HepG2 (cell line): ENCODE results near the gene TMEM235.

Source experiments
- ARHGAP35 ChIP-seq: sonication (generic); formaldehyde crosslinking; IDR thresholded peaks from 2 replicates; pipeline ENCODE4 v1.9.0; 2022; ENCODE audit warnings: mild to moderate bottlenecking, inconsistent platforms, moderate library complexity, missing genetic modification reagents, borderline replicate concordance
- ELF1 ChIP-seq: sonication (generic); formaldehyde crosslinking; IDR thresholded peaks from 2 replicates; pipeline ENCODE4 v1.4.0; 2020; ENCODE audit warnings: missing genetic modification reagents
- EZH2 ChIP-seq: conservative IDR thresholded peaks from 2 replicates; pipeline ENCODE4 v1.6.1; 2012; ENCODE audit warnings: mild to moderate bottlenecking, low read depth, low read length, moderate library complexity
- POLR2A ChIP-seq, 2 experiments: IDR thresholded peaks; 2 replicates each; pipeline ENCODE4 v1.6.1; 2011; ENCODE audit warnings: low read depth in 2 of 2, low read length in 2 of 2, mild to moderate bottlenecking in 1 of 2, moderate library complexity in 1 of 2; ENCODE audit not compliant: insufficient read depth in 1 of 2
- SOX6 ChIP-seq, 2 experiments: fragments of 450-650 bp in 1 of 2; sonication (generic) in 1 of 2; formaldehyde crosslinking in 1 of 2; IDR thresholded peaks; 2 replicates each; pipeline versions ENCODE4 v1.4.0 to v1.6.1; 2017 to 2020; ENCODE audit warnings: antibody characterized with exemption in 1 of 2, mild to moderate bottlenecking in 1 of 2, missing genetic modification reagents in 1 of 2
- ZBTB1 ChIP-seq: sonication (generic); formaldehyde crosslinking; IDR thresholded peaks from 2 replicates; pipeline ENCODE4 v1.4.0; 2020; ENCODE audit warnings: missing genetic modification reagents, borderline replicate concordance
- ZNF441 ChIP-seq: sonication (generic); formaldehyde crosslinking; IDR thresholded peaks from 2 replicates; pipeline ENCODE4 v1.7.0; 2021; ENCODE audit warnings: missing genetic modification reagents, borderline replicate concordance
- ZNF605 ChIP-seq: sonication (generic); formaldehyde crosslinking; IDR thresholded peaks from 2 replicates; pipeline ENCODE4 v1.8.0; 2022; ENCODE audit warnings: mild to moderate bottlenecking, missing genetic modification reagents
- ZNF724P ChIP-seq: sonication (generic); formaldehyde crosslinking; IDR thresholded peaks from 2 replicates; pipeline ENCODE4 v1.8.0; 2022; ENCODE audit warnings: missing genetic modification reagents, borderline replicate concordance
- TF ChIP-seq, protein P1 (sequence below): sonication (generic); formaldehyde crosslinking; IDR thresholded peaks from 2 replicates; pipeline ENCODE4 v1.4.0; 2020; ENCODE audit warnings: low read depth, mild to moderate bottlenecking, missing genetic modification reagents
- TF ChIP-seq, protein P2 (sequence below): sonication (generic); formaldehyde crosslinking; IDR thresholded peaks from 2 replicates; pipeline ENCODE4 v1.5.0; 2020; ENCODE audit warnings: mild to moderate bottlenecking, missing genetic modification reagents, moderate library complexity
- TF ChIP-seq, protein P3 (sequence below): sonication (generic); formaldehyde crosslinking; IDR thresholded peaks from 2 replicates; pipeline ENCODE4 v1.4.0; 2020; ENCODE audit warnings: missing genetic modification reagents, mild to moderate bottlenecking, borderline replicate concordance
- TF ChIP-seq, protein P4 (sequence below): sonication (generic); formaldehyde crosslinking; IDR thresholded peaks from 2 replicates; pipeline ENCODE4 v1.4.0; 2020; ENCODE audit warnings: missing genetic modification reagents

DNA sequence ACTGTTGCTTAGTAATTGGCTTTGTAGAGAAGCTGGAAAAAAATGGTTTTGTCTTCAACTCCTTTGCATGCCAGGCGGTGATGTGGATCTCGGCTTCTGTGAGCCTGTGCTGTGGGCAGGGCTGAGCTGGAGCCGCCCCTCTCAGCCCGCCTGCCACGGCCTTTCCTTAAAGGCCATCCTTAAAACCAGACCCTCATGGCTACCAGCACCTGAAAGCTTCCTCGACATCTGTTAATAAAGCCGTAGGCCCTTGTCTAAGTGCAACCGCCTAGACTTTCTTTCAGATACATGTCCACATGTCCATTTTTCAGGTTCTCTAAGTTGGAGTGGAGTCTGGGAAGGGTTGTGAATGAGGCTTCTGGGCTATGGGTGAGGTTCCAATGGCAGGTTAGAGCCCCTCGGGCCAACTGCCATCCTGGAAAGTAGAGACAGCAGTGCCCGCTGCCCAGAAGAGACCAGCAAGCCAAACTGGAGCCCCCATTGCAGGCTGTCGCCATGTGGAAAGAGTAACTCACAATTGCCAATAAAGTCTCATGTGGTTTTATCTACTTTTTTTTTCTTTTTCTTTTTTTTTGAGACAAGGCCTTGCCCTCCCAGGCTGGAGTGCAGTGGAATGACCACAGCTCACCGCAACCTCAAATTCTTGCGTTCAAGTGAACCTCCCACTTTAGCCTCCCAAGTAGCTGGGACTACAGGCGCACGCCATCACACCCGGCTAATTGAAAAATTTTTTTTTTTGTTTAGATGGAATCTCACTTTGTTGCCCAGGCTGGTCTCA lies 6.2 kb upstream of the TMEM235 start:
- no peak; a peak in 1 of 4 replicates for TF ChIP-seq POLR2A (IDR thresholded peaks at IDR 0.05; ENCODE audit: insufficient read depth in 1 of 2, low read depth in 2 of 2, low read length in 2 of 2)
- TF ChIP-seq, protein P1, sequence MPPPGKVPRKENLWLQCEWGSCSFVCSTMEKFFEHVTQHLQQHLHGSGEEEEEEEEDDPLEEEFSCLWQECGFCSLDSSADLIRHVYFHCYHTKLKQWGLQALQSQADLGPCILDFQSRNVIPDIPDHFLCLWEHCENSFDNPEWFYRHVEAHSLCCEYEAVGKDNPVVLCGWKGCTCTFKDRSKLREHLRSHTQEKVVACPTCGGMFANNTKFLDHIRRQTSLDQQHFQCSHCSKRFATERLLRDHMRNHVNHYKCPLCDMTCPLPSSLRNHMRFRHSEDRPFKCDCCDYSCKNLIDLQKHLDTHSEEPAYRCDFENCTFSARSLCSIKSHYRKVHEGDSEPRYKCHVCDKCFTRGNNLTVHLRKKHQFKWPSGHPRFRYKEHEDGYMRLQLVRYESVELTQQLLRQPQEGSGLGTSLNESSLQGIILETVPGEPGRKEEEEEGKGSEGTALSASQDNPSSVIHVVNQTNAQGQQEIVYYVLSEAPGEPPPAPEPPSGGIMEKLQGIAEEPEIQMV: no peak
- no peak for TF ChIP-seq ZNF724P (CRISPR knock-in tag)
- TF ChIP-seq EZH2: no peak
- TF ChIP-seq ELF1 (CRISPR knock-in tag): no peak
- no peak for TF ChIP-seq ARHGAP35
- TF ChIP-seq ZNF605 (CRISPR knock-in tag): no peak
- TF ChIP-seq, protein P2, sequence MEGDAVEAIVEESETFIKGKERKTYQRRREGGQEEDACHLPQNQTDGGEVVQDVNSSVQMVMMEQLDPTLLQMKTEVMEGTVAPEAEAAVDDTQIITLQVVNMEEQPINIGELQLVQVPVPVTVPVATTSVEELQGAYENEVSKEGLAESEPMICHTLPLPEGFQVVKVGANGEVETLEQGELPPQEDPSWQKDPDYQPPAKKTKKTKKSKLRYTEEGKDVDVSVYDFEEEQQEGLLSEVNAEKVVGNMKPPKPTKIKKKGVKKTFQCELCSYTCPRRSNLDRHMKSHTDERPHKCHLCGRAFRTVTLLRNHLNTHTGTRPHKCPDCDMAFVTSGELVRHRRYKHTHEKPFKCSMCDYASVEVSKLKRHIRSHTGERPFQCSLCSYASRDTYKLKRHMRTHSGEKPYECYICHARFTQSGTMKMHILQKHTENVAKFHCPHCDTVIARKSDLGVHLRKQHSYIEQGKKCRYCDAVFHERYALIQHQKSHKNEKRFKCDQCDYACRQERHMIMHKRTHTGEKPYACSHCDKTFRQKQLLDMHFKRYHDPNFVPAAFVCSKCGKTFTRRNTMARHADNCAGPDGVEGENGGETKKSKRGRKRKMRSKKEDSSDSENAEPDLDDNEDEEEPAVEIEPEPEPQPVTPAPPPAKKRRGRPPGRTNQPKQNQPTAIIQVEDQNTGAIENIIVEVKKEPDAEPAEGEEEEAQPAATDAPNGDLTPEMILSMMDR (CRISPR knock-in tag): no peak
- TF ChIP-seq SOX6 (IDR thresholded peaks at IDR 0.05): no peak
- no peak for TF ChIP-seq SOX6 (CRISPR knock-in tag; IDR thresholded peaks at IDR 0.05)
- TF ChIP-seq ZNF441 (CRISPR knock-in tag): no peak
- TF ChIP-seq, protein P3, sequence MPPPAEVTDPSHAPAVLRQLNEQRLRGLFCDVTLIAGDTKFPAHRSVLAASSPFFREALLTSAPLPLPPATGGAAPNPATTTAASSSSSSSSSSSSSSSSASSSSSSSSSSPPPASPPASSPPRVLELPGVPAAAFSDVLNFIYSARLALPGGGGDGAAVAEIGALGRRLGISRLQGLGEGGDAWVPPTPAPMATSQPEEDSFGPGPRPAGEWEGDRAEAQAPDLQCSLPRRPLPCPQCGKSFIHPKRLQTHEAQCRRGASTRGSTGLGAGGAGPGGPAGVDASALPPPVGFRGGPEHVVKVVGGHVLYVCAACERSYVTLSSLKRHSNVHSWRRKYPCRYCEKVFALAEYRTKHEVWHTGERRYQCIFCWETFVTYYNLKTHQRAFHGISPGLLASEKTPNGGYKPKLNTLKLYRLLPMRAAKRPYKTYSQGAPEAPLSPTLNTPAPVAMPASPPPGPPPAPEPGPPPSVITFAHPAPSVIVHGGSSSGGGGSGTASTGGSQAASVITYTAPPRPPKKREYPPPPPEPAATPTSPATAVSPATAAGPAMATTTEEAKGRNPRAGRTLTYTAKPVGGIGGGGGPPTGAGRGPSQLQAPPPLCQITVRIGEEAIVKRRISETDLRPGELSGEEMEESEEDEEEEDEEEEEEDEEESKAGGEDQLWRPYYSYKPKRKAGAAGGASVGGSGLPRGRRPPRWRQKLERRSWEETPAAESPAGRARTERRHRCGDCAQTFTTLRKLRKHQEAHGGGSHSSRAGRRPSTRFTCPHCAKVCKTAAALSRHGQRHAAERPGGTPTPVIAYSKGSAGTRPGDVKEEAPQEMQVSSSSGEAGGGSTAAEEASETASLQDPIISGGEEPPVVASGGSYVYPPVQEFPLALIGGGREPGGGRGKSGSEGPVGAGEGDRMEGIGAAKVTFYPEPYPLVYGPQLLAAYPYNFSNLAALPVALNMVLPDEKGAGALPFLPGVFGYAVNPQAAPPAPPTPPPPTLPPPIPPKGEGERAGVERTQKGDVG (CRISPR knock-in tag): no peak
- TF ChIP-seq ZBTB1 (CRISPR knock-in tag): no peak
- TF ChIP-seq, protein P4, sequence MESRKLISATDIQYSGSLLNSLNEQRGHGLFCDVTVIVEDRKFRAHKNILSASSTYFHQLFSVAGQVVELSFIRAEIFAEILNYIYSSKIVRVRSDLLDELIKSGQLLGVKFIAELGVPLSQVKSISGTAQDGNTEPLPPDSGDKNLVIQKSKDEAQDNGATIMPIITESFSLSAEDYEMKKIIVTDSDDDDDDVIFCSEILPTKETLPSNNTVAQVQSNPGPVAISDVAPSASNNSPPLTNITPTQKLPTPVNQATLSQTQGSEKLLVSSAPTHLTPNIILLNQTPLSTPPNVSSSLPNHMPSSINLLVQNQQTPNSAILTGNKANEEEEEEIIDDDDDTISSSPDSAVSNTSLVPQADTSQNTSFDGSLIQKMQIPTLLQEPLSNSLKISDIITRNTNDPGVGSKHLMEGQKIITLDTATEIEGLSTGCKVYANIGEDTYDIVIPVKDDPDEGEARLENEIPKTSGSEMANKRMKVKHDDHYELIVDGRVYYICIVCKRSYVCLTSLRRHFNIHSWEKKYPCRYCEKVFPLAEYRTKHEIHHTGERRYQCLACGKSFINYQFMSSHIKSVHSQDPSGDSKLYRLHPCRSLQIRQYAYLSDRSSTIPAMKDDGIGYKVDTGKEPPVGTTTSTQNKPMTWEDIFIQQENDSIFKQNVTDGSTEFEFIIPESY: no peak
